ENCODE measurements around the gene PHLDB3.

DNA sequence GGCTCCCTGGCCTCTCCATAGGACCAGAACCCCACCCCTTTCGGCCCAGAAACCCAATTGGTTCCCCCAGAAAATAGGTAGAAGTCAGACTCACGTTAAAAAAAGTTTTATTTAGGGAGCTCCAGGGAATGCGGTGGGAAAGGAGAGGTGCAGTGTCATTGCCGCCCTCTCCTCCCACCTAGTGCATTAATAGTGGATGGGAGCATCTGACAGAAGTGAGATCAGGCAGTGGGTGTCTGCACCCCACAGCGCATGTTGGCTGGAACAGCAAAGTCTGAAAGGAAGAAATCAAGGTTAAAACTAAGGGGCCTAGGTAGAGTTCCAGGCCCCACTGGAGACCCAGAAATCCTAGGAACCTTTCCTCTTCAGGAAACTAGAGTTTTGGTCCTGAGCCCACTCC lies 2.1 kb upstream of the PHLDB3 start:
- TF ChIP-seq REST (IDR thresholded peaks at IDR 0.05; ENCODE audit: low read depth, low read length) = no peak
- TF ChIP-seq, protein P1, sequence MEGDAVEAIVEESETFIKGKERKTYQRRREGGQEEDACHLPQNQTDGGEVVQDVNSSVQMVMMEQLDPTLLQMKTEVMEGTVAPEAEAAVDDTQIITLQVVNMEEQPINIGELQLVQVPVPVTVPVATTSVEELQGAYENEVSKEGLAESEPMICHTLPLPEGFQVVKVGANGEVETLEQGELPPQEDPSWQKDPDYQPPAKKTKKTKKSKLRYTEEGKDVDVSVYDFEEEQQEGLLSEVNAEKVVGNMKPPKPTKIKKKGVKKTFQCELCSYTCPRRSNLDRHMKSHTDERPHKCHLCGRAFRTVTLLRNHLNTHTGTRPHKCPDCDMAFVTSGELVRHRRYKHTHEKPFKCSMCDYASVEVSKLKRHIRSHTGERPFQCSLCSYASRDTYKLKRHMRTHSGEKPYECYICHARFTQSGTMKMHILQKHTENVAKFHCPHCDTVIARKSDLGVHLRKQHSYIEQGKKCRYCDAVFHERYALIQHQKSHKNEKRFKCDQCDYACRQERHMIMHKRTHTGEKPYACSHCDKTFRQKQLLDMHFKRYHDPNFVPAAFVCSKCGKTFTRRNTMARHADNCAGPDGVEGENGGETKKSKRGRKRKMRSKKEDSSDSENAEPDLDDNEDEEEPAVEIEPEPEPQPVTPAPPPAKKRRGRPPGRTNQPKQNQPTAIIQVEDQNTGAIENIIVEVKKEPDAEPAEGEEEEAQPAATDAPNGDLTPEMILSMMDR (IDR thresholded peaks at IDR 0.05) = no peak
- TF ChIP-seq EZH2phosphoT487 (IDR thresholded peaks at IDR 0.05; ENCODE audit: borderline replicate concordance, low read depth) = no peak
- no peak for TF ChIP-seq EP300 (IDR thresholded peaks at IDR 0.05; ENCODE audit: borderline replicate concordance in 1 of 2, low read depth in 1 of 2, low read length in 1 of 2)
- no peak for TF ChIP-seq TAF1 (IDR thresholded peaks at IDR 0.05; ENCODE audit: borderline replicate concordance, low read depth, low read length)
- no peak for TF ChIP-seq POLR2AphosphoS5 (IDR thresholded peaks at IDR 0.05; ENCODE audit: low read depth, low read length)
- no peak for TF ChIP-seq SMC3 (IDR thresholded peaks at IDR 0.05; ENCODE audit: low read depth, low read length)
- no peak for TF ChIP-seq ELF1 (IDR thresholded peaks at IDR 0.05)
- TF ChIP-seq MAX (IDR thresholded peaks at IDR 0.05; ENCODE audit: low read depth) = no peak
- no peak for TF ChIP-seq USF1 (IDR thresholded peaks at IDR 0.05; ENCODE audit: borderline replicate concordance, low read depth)

Measured in SK-N-SH (cell line).